Fibroblast of skin of abdomen (primary cell): ENCODE results near the gene SLC9A2.

Experiments used
- DNase-seq: peaks from one replicate; pipeline ENCODE4 v3.0.0-alpha.2; 2013

The SLC9A2 gene

GRCh38 chr2:102674370-102674769, 55.0 kb downstream of the SLC9A2 start:
- no peak for DNase-seq

GRCh38 chr2:102674836-102675235, 55.5 kb downstream of the SLC9A2 start:
- no peak for DNase-seq

GRCh38 chr2:102677244-102678215, 58.2 kb downstream of the SLC9A2 start:
- peak; percentile 1 for DNase-seq

GRCh38 chr2:102678442-102678841, 59.1 kb downstream of the SLC9A2 start:
- no peak for DNase-seq

- DNase-seq, result no peak
Measured at GRCh38 chr2:102686479-102687439, 67.4 kb downstream of the SLC9A2 start.

- no peak for DNase-seq
Measured at GRCh38 chr2:102690012-102690411, 70.7 kb downstream of the SLC9A2 start.

- no peak for DNase-seq
Measured at GRCh38 chr2:102696463-102696862, 77.1 kb downstream of the SLC9A2 start.

GRCh38 chr2:102698369-102699111, 79.2 kb downstream of the SLC9A2 start:
- no peak for DNase-seq

- no peak for DNase-seq
Measured at GRCh38 chr2:102703305-102703704, 84.0 kb downstream of the SLC9A2 start.

- DNase-seq, result no peak
Measured at GRCh38 chr2:102703748-102704147, 84.4 kb downstream of the SLC9A2 start.

- DNase-seq, result no peak
Measured at GRCh38 chr2:102704531-102704930, 85.2 kb downstream of the SLC9A2 start.

GRCh38 chr2:102707796-102708695, 88.7 kb downstream of the SLC9A2 start:
- DNase-seq, result no peak

- peak; percentile 39 for DNase-seq
Measured at GRCh38 chr2:102708847-102709559, 89.7 kb downstream of the SLC9A2 start.

- peak; percentile 44 for DNase-seq
Measured at GRCh38 chr2:102717308-102718018, 98.1 kb downstream of the SLC9A2 start.

- DNase-seq, result no peak
Measured at GRCh38 chr2:102718387-102719316, 99.3 kb downstream of the SLC9A2 start.

- no peak for DNase-seq
Measured at GRCh38 chr2:102724016-102724490, 104.7 kb downstream of the SLC9A2 start.

GRCh38 chr2:102724553-102724952, 105.2 kb downstream of the SLC9A2 start:
- DNase-seq, result no peak
